Tibial nerve (tissue), 4 donors: ENCODE results near the gene PPBP. TPM values are rescaled to one million over a fixed set of nuclear protein-coding genes. Genes with fewer than 3 reads are reported as not detected.
"Not testable (repeated sequence)": the region's sequence is repeated elsewhere in the genome, so short reads cannot be mapped to it uniquely, and the experiment has no call there.

Source experiments
- DNase-seq, 2 donors: peaks; one replicate each; pipeline ENCODE4 v3.0.0-alpha.2; 2019; ENCODE audit warnings: low spot score in 2 of 2
- H3K27ac ChIP-seq, 4 donors: fragments of 200-600 bp; sonication (generic) in 3 of 4; one replicate each; pipeline ENCODE4 v1.5.1; 2017 to 2019; ENCODE audit warnings: mild to moderate bottlenecking in 1 of 4
- H3K27me3 ChIP-seq, 2 donors: fragments of 200-600 bp; sonication (generic) in 1 of 2; one replicate each; pipeline versions ENCODE4 v1.5.1 to v1.6.0; 2017 to 2019
- H3K36me3 ChIP-seq, 3 donors: fragments of 200-600 bp; sonication (generic); one replicate each; pipeline ENCODE4 v1.5.1; 2018 to 2019
- H3K4me1 ChIP-seq, 4 donors: fragments of 200-600 bp; sonication (generic) in 3 of 4; one replicate each; pipeline ENCODE4 v1.5.1; 2017 to 2019
- H3K4me3 ChIP-seq, 4 donors: fragments of 200-600 bp; sonication (generic) in 3 of 4; one replicate each; pipeline ENCODE4 v1.5.1; 2017 to 2019; ENCODE audit warnings: mild to moderate bottlenecking in 1 of 4, moderate library complexity in 1 of 4
- H3K9me3 ChIP-seq, 4 donors: fragments of 200-600 bp; sonication (generic) in 3 of 4; one replicate each; pipeline ENCODE4 v1.5.1; 2017 to 2019
- CTCF ChIP-seq, 5 experiments: fragments of 200-600 bp in 3 of 5; fragments of 450-650 bp in 2 of 5; sonication (generic) in 3 of 5; IDR thresholded peaks; one replicate each; pipeline ENCODE4 v1.5.1; 2016 to 2019; ENCODE audit warnings: antibody characterized with exemption in 5 of 5, mild to moderate bottlenecking in 3 of 5, moderate library complexity in 2 of 5
- EP300 ChIP-seq, 2 donors: sonication (generic); formaldehyde crosslinking; IDR thresholded peaks; one replicate each; pipeline ENCODE4 v1.6.1; 2017; ENCODE audit warnings: antibody characterized with exemption in 2 of 2, mild to moderate bottlenecking in 1 of 2
- POLR2A ChIP-seq, 2 donors: fragments of 450-650 bp; IDR thresholded peaks; one replicate each; pipeline ENCODE4 v1.6.1; 2017; ENCODE audit warnings: antibody characterized with exemption in 2 of 2, mild to moderate bottlenecking in 2 of 2, moderate library complexity in 2 of 2
- WGBS, 2 donors: methylation state at CpG; one replicate each; pipeline ENCODE4 v1.1.5; 2018; 5-methylcytosine and 5-hydroxymethylcytosine counted together
- total RNA-seq, 4 donors: library from RNA; depleted of rRNA; stranded (reverse); fragments of >200 nt; gene quantifications; one replicate each; pipeline ENCODE4 v1.1.0, GENCODE V29; 2016

PPBP gene
- total RNA-seq, 4 donors from 2014 or later: 1.7 to 6.0 TPM; not detected in 2

- Histone ChIP-seq H3K4me1 (no peaks in the 10 kb centered on the region), H3K9me3 (peaks cover 0 to 49% (median 6%) of the 10 kb centered on the region in 4 donors), H3K27ac (no peak overlapping the region), H3K4me3 (no peak overlapping the region), H3K27me3 (no peaks in the 10 kb centered on the region), H3K36me3 (no peaks in the 10 kb centered on the region)
- no peak for DNase-seq
- TF ChIP-seq POLR2A (IDR thresholded peaks at IDR 0.05) (no peak), CTCF (IDR thresholded peaks at IDR 0.05) (no peak), EP300 (IDR thresholded peaks at IDR 0.05) (no peak)
Measured at GRCh38 chr4:73970945-73971344, 17.0 kb downstream of the PPBP start.

- Histone ChIP-seq H3K27ac (no peak overlapping the region), H3K4me1 (no peaks in the 10 kb centered on the region), H3K27me3 (no peaks in the 10 kb centered on the region), H3K36me3 (no peaks in the 10 kb centered on the region), H3K4me3 (no peak overlapping the region), H3K9me3 (peaks cover 0 to 41% (median 6%) of the 10 kb centered on the region in 4 donors)
- WGBS, 2 donors: 83 to 91% methylated on average over 1 of the region's 1 CpG
- DNase-seq: no peak
- no peak for TF ChIP-seq EP300 (IDR thresholded peaks at IDR 0.05)
- no peak for TF ChIP-seq POLR2A (IDR thresholded peaks at IDR 0.05)
- TF ChIP-seq CTCF (IDR thresholded peaks at IDR 0.05): no peak
Measured at GRCh38 chr4:73970011-73970410, 18.0 kb downstream of the PPBP start.

- no peak overlapping the region for H3K4me3 ChIP-seq
- peaks cover 0 to 23% (median under 1%) of the 10 kb centered on the region in 4 donors for H3K9me3 ChIP-seq
- DNase-seq: no peak
- H3K4me1 ChIP-seq: no peaks in the 10 kb centered on the region
- no peaks in the 10 kb centered on the region for H3K36me3 ChIP-seq
- no peak overlapping the region for H3K27ac ChIP-seq
- TF ChIP-seq CTCF (IDR thresholded peaks at IDR 0.05) (no peak), POLR2A (IDR thresholded peaks at IDR 0.05) (no peak), EP300 (IDR thresholded peaks at IDR 0.05) (no peak)
- no peaks in the 10 kb centered on the region for H3K27me3 ChIP-seq
Measured at GRCh38 chr4:73967866-73968265, 20.1 kb downstream of the PPBP start.

GRCh38 chr4:73964862-73965611 lies 23.0 kb downstream of the PPBP start:
- Histone ChIP-seq H3K4me3 (no peak overlapping the region), H3K27ac (no peak overlapping the region), H3K4me1 (no peaks in the 10 kb centered on the region), H3K9me3 (peaks cover 0 to 21% (median 0%) of the 10 kb centered on the region in 4 donors), H3K36me3 (no peaks in the 10 kb centered on the region), H3K27me3 (no peaks in the 10 kb centered on the region)
- DNase-seq: no peak
- TF ChIP-seq EP300 (IDR thresholded peaks at IDR 0.05): no peak
- no peak for TF ChIP-seq POLR2A (IDR thresholded peaks at IDR 0.05)
- no peak for TF ChIP-seq CTCF (IDR thresholded peaks at IDR 0.05)
- WGBS, 2 donors: 48 to 51% methylated on average over 7 of the region's 7 CpGs

- no peaks in the 10 kb centered on the region for H3K4me1 ChIP-seq
- no peaks in the 10 kb centered on the region for H3K36me3 ChIP-seq
- 79% methylated on average over 2 of the region's 2 CpGs for WGBS, 2 donors
- H3K27me3 ChIP-seq: no peaks in the 10 kb centered on the region
- TF ChIP-seq CTCF (IDR thresholded peaks at IDR 0.05) (no peak), POLR2A (IDR thresholded peaks at IDR 0.05) (no peak), EP300 (IDR thresholded peaks at IDR 0.05) (no peak)
- no peak overlapping the region for H3K4me3 ChIP-seq
- H3K27ac ChIP-seq: no peak overlapping the region
- DNase-seq: no peak
- peaks cover 0 to 27% (median 2%) of the 10 kb centered on the region in 4 donors for H3K9me3 ChIP-seq
Measured at GRCh38 chr4:73962724-73963123, 25.3 kb downstream of the PPBP start.

GRCh38 chr4:73959041-73959440 lies 28.9 kb downstream of the PPBP start:
- peaks cover 0 to 39% (median 4%) of the 10 kb centered on the region in 4 donors for H3K9me3 ChIP-seq
- not testable (repeated sequence) for H3K27ac ChIP-seq, H3K36me3 ChIP-seq, H3K4me3 ChIP-seq, H3K4me1 ChIP-seq, H3K27me3 ChIP-seq, DNase-seq
- 86 to 92% methylated on average over 1 of the region's 1 CpG for WGBS, 2 donors
